Mammary epithelial cell (primary cell): ENCODE data around the gene RETSAT.

Source experiments
- EZH2 ChIP-seq: IDR thresholded peaks from 2 replicates; pipeline ENCODE4 v1.6.1; 2012; ENCODE audit warnings: low read length, inconsistent platforms, borderline replicate concordance
- TF ChIP-seq, protein P1 (sequence below), 2 donors: IDR thresholded peaks in 1 of 2; conservative IDR thresholded peaks in 1 of 2; 2 replicates each; pipeline ENCODE4 v1.5.1; 2011 to 2012; ENCODE audit warnings: inconsistent platforms in 2 of 2, low read length in 2 of 2, mild to moderate bottlenecking in 2 of 2, control low read depth in 1 of 2, low read depth in 1 of 2; ENCODE audit not compliant: insufficient read depth in 1 of 2; ENCODE audit errors: extremely low read depth in 1 of 2

DNA sequence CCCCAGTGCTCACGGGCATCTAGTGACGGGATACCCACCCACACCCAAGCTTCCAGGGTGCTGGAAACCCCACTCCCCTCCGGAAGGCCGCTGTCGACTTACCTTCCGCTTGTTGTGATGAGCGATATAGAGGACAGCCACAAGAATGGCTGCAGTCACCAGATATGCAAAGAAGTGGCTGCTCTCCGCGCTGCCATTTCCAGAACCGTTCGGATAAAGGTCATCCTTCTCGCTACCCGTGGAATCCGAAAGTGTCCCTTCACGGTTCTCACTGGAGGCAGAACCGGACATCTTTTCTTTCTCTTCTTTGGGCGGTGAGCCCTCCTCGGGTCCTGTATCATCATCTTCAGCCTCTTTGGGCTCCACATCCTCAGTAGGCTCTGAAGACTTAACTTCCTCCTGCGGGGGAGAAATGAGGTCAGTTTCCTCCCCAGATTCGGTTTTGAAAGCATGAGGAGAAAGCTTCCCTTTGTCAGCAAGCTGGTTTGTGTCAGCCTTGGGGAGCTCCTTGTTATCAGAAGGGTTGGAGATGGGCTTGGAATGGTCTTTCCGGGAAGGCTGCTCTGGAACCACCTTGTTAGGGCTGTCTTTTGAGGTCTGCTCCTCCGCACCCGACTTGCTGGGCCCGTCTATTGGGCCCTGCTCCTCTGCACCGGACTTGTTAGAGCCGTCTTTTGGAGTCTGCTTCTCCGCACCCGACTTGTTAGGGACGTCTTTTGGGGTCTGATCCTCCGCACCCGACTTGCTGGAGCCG, 27.7 kb downstream of the RETSAT start:
- TF ChIP-seq EZH2 = no peak
- TF ChIP-seq, protein P1, sequence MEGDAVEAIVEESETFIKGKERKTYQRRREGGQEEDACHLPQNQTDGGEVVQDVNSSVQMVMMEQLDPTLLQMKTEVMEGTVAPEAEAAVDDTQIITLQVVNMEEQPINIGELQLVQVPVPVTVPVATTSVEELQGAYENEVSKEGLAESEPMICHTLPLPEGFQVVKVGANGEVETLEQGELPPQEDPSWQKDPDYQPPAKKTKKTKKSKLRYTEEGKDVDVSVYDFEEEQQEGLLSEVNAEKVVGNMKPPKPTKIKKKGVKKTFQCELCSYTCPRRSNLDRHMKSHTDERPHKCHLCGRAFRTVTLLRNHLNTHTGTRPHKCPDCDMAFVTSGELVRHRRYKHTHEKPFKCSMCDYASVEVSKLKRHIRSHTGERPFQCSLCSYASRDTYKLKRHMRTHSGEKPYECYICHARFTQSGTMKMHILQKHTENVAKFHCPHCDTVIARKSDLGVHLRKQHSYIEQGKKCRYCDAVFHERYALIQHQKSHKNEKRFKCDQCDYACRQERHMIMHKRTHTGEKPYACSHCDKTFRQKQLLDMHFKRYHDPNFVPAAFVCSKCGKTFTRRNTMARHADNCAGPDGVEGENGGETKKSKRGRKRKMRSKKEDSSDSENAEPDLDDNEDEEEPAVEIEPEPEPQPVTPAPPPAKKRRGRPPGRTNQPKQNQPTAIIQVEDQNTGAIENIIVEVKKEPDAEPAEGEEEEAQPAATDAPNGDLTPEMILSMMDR (conservative IDR thresholded peaks at IDR 0.05 in 1 of 2, IDR thresholded peaks at IDR 0.05 in 1 of 2; ENCODE audit: extremely low read depth in 1 of 2, insufficient read depth in 1 of 2, low read depth in 1 of 2, low read length in 2 of 2) = no peak
